ENCODE measurements around the gene HSD11B1. TPM values are rescaled to one million over a fixed set of nuclear protein-coding genes. Genes with fewer than 3 reads are reported as not detected.

HSD11B1 gene
- polyA plus RNA-seq, 1 donor (not counting 4 experiments of a cell fraction or from before 2014, with no cell fraction given), result 2.7 TPM

GRCh38 chr1:209767706-209768105, 63.1 kb downstream of the HSD11B1 start:
- no peak overlapping the region for H2AFZ ChIP-seq (ENCODE audit: control insufficient read depth, low read length)
- no peak overlapping the region for H3K9ac ChIP-seq (ENCODE audit: control insufficient read depth, extremely low read depth, insufficient read depth, low read length)
- H3K4me2 ChIP-seq (ENCODE audit: control insufficient read depth, extremely low read depth, insufficient read depth, low read depth, low read length), result no peak overlapping the region
- no peak for DNase-seq (ENCODE audit: low read depth, low spot score)
- no peak overlapping the region for H3K4me3 ChIP-seq (ENCODE audit: control insufficient read depth in 2 of 3, extremely low read depth in 1 of 3, insufficient read depth in 2 of 3, low read depth in 1 of 3, low read length in 3 of 3)
- dilution Hi-C loops (cut with MboI; ENCODE audit: extremely low pct_ligation_motif_present, low sequenced_read_pairs), result no loop called here
- no peak for FAIRE-seq
- no peaks in the 10 kb centered on the region for H4K20me1 ChIP-seq (ENCODE audit: control insufficient read depth, extremely low read depth, insufficient read depth, low read length)
- no peaks in the 10 kb centered on the region for H3K9me3 ChIP-seq (ENCODE audit: control insufficient read depth, low read depth, low read length)
- H3K27me3 ChIP-seq (ENCODE audit: control insufficient read depth, extremely low read depth, insufficient read depth, low read length), result no peaks in the 10 kb centered on the region
- no peaks in the 10 kb centered on the region for H3K9me1 ChIP-seq (ENCODE audit: control insufficient read depth, extremely low read depth, insufficient read depth, low read length)
- TF ChIP-seq EZH2 (IDR thresholded peaks at IDR 0.05; ENCODE audit: low read length), result no peak
- TF ChIP-seq, protein P1, sequence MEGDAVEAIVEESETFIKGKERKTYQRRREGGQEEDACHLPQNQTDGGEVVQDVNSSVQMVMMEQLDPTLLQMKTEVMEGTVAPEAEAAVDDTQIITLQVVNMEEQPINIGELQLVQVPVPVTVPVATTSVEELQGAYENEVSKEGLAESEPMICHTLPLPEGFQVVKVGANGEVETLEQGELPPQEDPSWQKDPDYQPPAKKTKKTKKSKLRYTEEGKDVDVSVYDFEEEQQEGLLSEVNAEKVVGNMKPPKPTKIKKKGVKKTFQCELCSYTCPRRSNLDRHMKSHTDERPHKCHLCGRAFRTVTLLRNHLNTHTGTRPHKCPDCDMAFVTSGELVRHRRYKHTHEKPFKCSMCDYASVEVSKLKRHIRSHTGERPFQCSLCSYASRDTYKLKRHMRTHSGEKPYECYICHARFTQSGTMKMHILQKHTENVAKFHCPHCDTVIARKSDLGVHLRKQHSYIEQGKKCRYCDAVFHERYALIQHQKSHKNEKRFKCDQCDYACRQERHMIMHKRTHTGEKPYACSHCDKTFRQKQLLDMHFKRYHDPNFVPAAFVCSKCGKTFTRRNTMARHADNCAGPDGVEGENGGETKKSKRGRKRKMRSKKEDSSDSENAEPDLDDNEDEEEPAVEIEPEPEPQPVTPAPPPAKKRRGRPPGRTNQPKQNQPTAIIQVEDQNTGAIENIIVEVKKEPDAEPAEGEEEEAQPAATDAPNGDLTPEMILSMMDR (optimal IDR thresholded peaks at IDR 0.05 in 1 of 3, IDR thresholded peaks at IDR 0.05 in 1 of 3, conservative IDR thresholded peaks at IDR 0.05 in 1 of 3; ENCODE audit: extremely low read depth in 1 of 3, insufficient read depth in 2 of 3, low read length in 3 of 3), result no peak
- H3K79me2 ChIP-seq (ENCODE audit: control insufficient read depth, insufficient read depth, low read length), result no peaks in the 10 kb centered on the region
- H3K36me3 ChIP-seq (ENCODE audit: control insufficient read depth in 2 of 2, extremely low read depth in 1 of 2, insufficient read depth in 2 of 2, low read length in 2 of 2), result peaks cover 0 to 2% of the 10 kb centered on the region in 2 experiments
- peaks cover 22% of the 10 kb centered on the region for H3K4me1 ChIP-seq (ENCODE audit: control insufficient read depth, extremely low read depth, insufficient read depth, low read length)
- H3K27ac ChIP-seq (ENCODE audit: control insufficient read depth, insufficient read depth, low read length), result no peak overlapping the region

GRCh38 chr1:209768354-209768774, 63.7 kb downstream of the HSD11B1 start:
- Histone ChIP-seq H3K79me2 (ENCODE audit: control insufficient read depth, insufficient read depth, low read length) (no peaks in the 10 kb centered on the region), H3K36me3 (ENCODE audit: control insufficient read depth in 2 of 2, extremely low read depth in 1 of 2, insufficient read depth in 2 of 2, low read length in 2 of 2) (peaks cover 0 to 2% of the 10 kb centered on the region in 2 experiments), H4K20me1 (ENCODE audit: control insufficient read depth, extremely low read depth, insufficient read depth, low read length) (no peaks in the 10 kb centered on the region), H3K4me3 (ENCODE audit: control insufficient read depth in 2 of 3, extremely low read depth in 1 of 3, insufficient read depth in 2 of 3, low read depth in 1 of 3, low read length in 3 of 3) (no peak overlapping the region), H3K9me1 (ENCODE audit: control insufficient read depth, extremely low read depth, insufficient read depth, low read length) (no peaks in the 10 kb centered on the region), H3K27ac (ENCODE audit: control insufficient read depth, insufficient read depth, low read length) (no peak overlapping the region), H3K9ac (ENCODE audit: control insufficient read depth, extremely low read depth, insufficient read depth, low read length) (no peak overlapping the region), H2AFZ (ENCODE audit: control insufficient read depth, low read length) (no peak overlapping the region), H3K4me1 (ENCODE audit: control insufficient read depth, extremely low read depth, insufficient read depth, low read length) (peaks cover 22% of the 10 kb centered on the region), H3K27me3 (ENCODE audit: control insufficient read depth, extremely low read depth, insufficient read depth, low read length) (no peaks in the 10 kb centered on the region), H3K4me2 (ENCODE audit: control insufficient read depth, extremely low read depth, insufficient read depth, low read depth, low read length) (no peak overlapping the region), H3K9me3 (ENCODE audit: control insufficient read depth, low read depth, low read length) (no peaks in the 10 kb centered on the region)
- FAIRE-seq (no peak), DNase-seq (ENCODE audit: low read depth, low spot score) (no peak)
- no peak for TF ChIP-seq EZH2 (IDR thresholded peaks at IDR 0.05; ENCODE audit: low read length)
- TF ChIP-seq, protein P1 (optimal IDR thresholded peaks at IDR 0.05 in 1 of 3, IDR thresholded peaks at IDR 0.05 in 1 of 3, conservative IDR thresholded peaks at IDR 0.05 in 1 of 3; ENCODE audit: extremely low read depth in 1 of 3, insufficient read depth in 2 of 3, low read length in 3 of 3), result no peak
- dilution Hi-C loops (cut with MboI; ENCODE audit: extremely low pct_ligation_motif_present, low sequenced_read_pairs), result no loop called here
